SU-DHL-6 (cell line): ENCODE data around the gene C6orf120.

ENCODE experiments used
- CTCF ChIP-seq: fragments of 200-600 bp; sonication (generic); IDR thresholded peaks from one replicate; pipeline ENCODE4 v1.5.1; 2017; ENCODE audit warnings: antibody characterized with exemption, mild to moderate bottlenecking, low read length, moderate library complexity; ENCODE audit not compliant: insufficient read depth, poor library complexity, severe bottlenecking
- EZH2phosphoT487 ChIP-seq: fragments of 200-600 bp; sonication (generic), shearing (Covaris generic); conservative IDR thresholded peaks from 2 replicates; pipeline ENCODE4 v1.6.1; 2018; ENCODE audit warnings: mild to moderate bottlenecking, antibody characterized with exemption, low read length, moderate library complexity, mixed read lengths

GRCh38 chr6:169700296-169700695, 1.6 kb upstream of the C6orf120 start:
- TF ChIP-seq CTCF (no peak), EZH2phosphoT487 (no peak)
